ENCODE measurements around the gene ASCC1. TPM values are rescaled to one million over a fixed set of nuclear protein-coding genes. Genes with fewer than 3 reads are reported as not detected.
"Not testable (repeated sequence)": the region's sequence is repeated elsewhere in the genome, so short reads cannot be mapped to it uniquely, and the experiment has no call there.

ASCC1 gene
- total and polyA plus RNA-seq, 2 of the 4 experiments (the other 2 are of a cell fraction) = 15.9 to 21.0 TPM

- H3K14ac ChIP-seq (replicated peaks; ENCODE audit: low read depth, low read length); H4K20me1 ChIP-seq (ENCODE audit: insufficient read depth, low read length); H3K79me1 ChIP-seq (ENCODE audit: low read depth in 1 of 2, low read length in 2 of 2); H3K4me3 ChIP-seq (ENCODE audit: insufficient read depth, low read depth, low read length); H2AK5ac ChIP-seq (ENCODE audit: low read depth, low read length); H3K9me3 ChIP-seq (ENCODE audit: control insufficient read depth, insufficient read depth, low read length); H3K4me2 ChIP-seq (ENCODE audit: low read depth, low read length); H3K27ac ChIP-seq (ENCODE audit: insufficient read depth, low read length); H3K18ac ChIP-seq (ENCODE audit: low read depth, low read length); H4K5ac ChIP-seq (ENCODE audit: low read depth, low read length); H2BK120ac ChIP-seq (ENCODE audit: low read depth, low read length); H2BK15ac ChIP-seq (ENCODE audit: low read depth, low read length); intact Hi-C loops (cut with micrococcal nuclease); H3K23ac ChIP-seq (ENCODE audit: low read depth, low read length); H2AFZ ChIP-seq (replicated peaks; ENCODE audit: low read length, poor library complexity); H3K9ac ChIP-seq (ENCODE audit: low read depth, low read length); dilution Hi-C loops (cut with HindIII; ENCODE audit: low sequenced_read_pairs, unreplicated experiment); H3K4ac ChIP-seq (ENCODE audit: low read depth, low read length); BruUV-seq (replicated peaks); H3K27me3 ChIP-seq (ENCODE audit: control insufficient read depth, insufficient read depth, low read length); H3K9me1 ChIP-seq (ENCODE audit: insufficient read depth, low read length); POLR2A ChIA-PET (ENCODE audit: unreplicated experiment); DNase-seq; H2BK20ac ChIP-seq (ENCODE audit: low read depth, low read length); in situ Hi-C loops (cut with MboI; ENCODE audit: low sequenced_read_pairs); H4K8ac ChIP-seq (ENCODE audit: low read depth in 2 of 2, low read length in 2 of 2); H4K91ac ChIP-seq (ENCODE audit: insufficient read depth, low read depth, low read length); H3K4me1 ChIP-seq (ENCODE audit: control insufficient read depth, insufficient read depth, low read length); H2AK9ac ChIP-seq (replicated peaks; ENCODE audit: low read depth, low read length, poor library complexity); H2BK5ac ChIP-seq (ENCODE audit: low read depth, low read length, poor library complexity, severe bottlenecking); H3K56ac ChIP-seq (ENCODE audit: extremely low read depth, insufficient read depth, low read length); ATAC-seq (ENCODE audit: low read depth): not testable (repeated sequence)
- no CpG with 5 or more reads among the region's 2 CpGs for WGBS, 2 experiments (ENCODE audit: extremely low coverage in 2 of 2, insufficient read length in 1 of 2)
- peaks cover 20% of the 10 kb centered on the region for H3K36me3 ChIP-seq (ENCODE audit: control insufficient read depth, insufficient read depth, low read length)
- CTCF ChIA-PET = interaction anchor here (1.2 kb wide), 1 partner anchor 82 kb away, joined by 4 read pairs; no protein-coding TSS in a partner anchor
Measured at GRCh38 chr10:72208526-72208925, 7.5 kb downstream of the ASCC1 start.

Measured in IMR-90 (cell line).